HCT116 (cell line): ENCODE results near the gene ARNT2. TPM values are rescaled to one million over a fixed set of nuclear protein-coding genes. Genes with fewer than 3 reads are reported as not detected.

Source experiments
- ATAC-seq: fragments of 200-7000 bp; cut with Tn5 transposase; 2 replicates; pipeline ENCODE4 v1.9.1; 2020; ENCODE audit warnings: mild to moderate bottlenecking, moderate library complexity
- BruUV-seq: library from RNA; stranded (reverse); fragments of 400-500 nt; replicated peaks from 2 replicates; lab custom pipeline; 2021; lab: Mats Ljungman, UMichigan
- CTCF ChIA-PET: fragments of 300-600 bp; sonication (Branson Sonifier 250); formaldehyde crosslinking; loops from one replicate; lab custom pipeline; 2021; ENCODE audit warnings: antibody characterized with exemption; lab: Charles Lee
- POLR2A ChIA-PET: fragments of 300-600, 350-600 bp; sonication (Branson Sonifier 250); formaldehyde crosslinking; loops from one replicate; lab custom pipeline; 2021; ENCODE audit warnings: antibody characterized with exemption; lab: Charles Lee
- RAD21 ChIA-PET, 2 experiments: fragments of 300-600 bp; sonication (Branson Sonifier 250); formaldehyde crosslinking; loops; one replicate each; lab custom pipeline; 2023; ENCODE audit warnings: low total read pairs in 2 of 2; ENCODE audit not compliant: uncharacterized antibody in 2 of 2, unreplicated experiment in 2 of 2, low non-redundant PET in 1 of 2; lab: Charles Lee
- DNase-seq: peaks from one replicate; pipeline ENCODE4 v3.0.0-alpha.2; 2010; ENCODE audit warnings: low read depth, low spot score
- H2AFZ ChIP-seq: fragments of 200-600 bp; shearing (Covaris generic), sonication (generic); 2 replicates; pipeline ENCODE4 v1.6.1; 2017; ENCODE audit warnings: low read depth, mixed run types, mixed read lengths, antibody characterized with exemption, low read length; ENCODE audit not compliant: poor library complexity, severe bottlenecking
- H3K27ac ChIP-seq: 2 replicates; pipeline ENCODE4 v1.5.1; 2012; ENCODE audit warnings: low read depth, low read length
- H3K27me3 ChIP-seq: fragments of 200-600 bp; sonication (generic); 2 replicates; pipeline ENCODE4 v1.6.1; 2016; ENCODE audit warnings: mixed run types, low read length, mixed read lengths; ENCODE audit not compliant: insufficient read depth
- H3K36me3 ChIP-seq, 2 experiments: fragments of 200-500 bp in 1 of 2; fragments of 200-600 bp in 1 of 2; sonication (Bioruptor generic) in 1 of 2; sonication (generic) in 1 of 2; 2 replicates each; pipeline versions ENCODE4 v1.5.1 to v1.6.1; 2014 to 2016; ENCODE audit warnings: low read length in 2 of 2, inconsistent platforms in 1 of 2, mixed read lengths in 1 of 2, mixed run types in 1 of 2; ENCODE audit not compliant: insufficient read depth in 2 of 2, control insufficient read depth in 1 of 2
- H3K4me1 ChIP-seq, 2 experiments: fragments of 200-600 bp in 1 of 2; sonication (generic) in 1 of 2; 2 replicates each; pipeline versions ENCODE4 v1.5.1 to v1.6.1; 2012 to 2017; ENCODE audit warnings: low read length in 2 of 2, inconsistent platforms in 1 of 2, mild to moderate bottlenecking in 1 of 2, mixed read lengths in 1 of 2, mixed run types in 1 of 2, moderate library complexity in 1 of 2; ENCODE audit not compliant: insufficient read depth in 2 of 2, control insufficient read depth in 1 of 2
- H3K4me2 ChIP-seq: fragments of 200-600 bp; sonication (generic); 2 replicates; pipeline ENCODE4 v1.6.1; 2017; ENCODE audit warnings: mixed run types, low read length, mixed read lengths
- H3K4me3 ChIP-seq, 2 experiments: fragments of 200-600 bp in 1 of 2; sonication (generic) in 1 of 2; replicated peaks in 1 of 2; 2 replicates each; pipeline ENCODE4 v1.5.1; 2011 to 2016; ENCODE audit warnings: low read length in 2 of 2, control low read depth in 1 of 2, low read depth in 1 of 2, mild to moderate bottlenecking in 1 of 2, mixed read lengths in 1 of 2, mixed run types in 1 of 2
- H3K79me2 ChIP-seq: fragments of 200-600 bp; sonication (generic); 2 replicates; pipeline ENCODE4 v1.6.1; 2017; ENCODE audit warnings: mild to moderate bottlenecking, mixed run types, low read length, moderate library complexity, mixed read lengths; ENCODE audit not compliant: insufficient read depth
- H3K9ac ChIP-seq: fragments of 200-600 bp; sonication (generic); 2 replicates; pipeline ENCODE4 v1.6.1; 2016; ENCODE audit warnings: low read length, mixed read lengths
- H3K9me2 ChIP-seq: fragments of 200-600 bp; sonication (generic), shearing (Covaris generic); 2 replicates; pipeline ENCODE4 v1.6.1; 2017; ENCODE audit warnings: mixed run types, mild to moderate bottlenecking, moderate library complexity; ENCODE audit not compliant: insufficient read depth
- H3K9me3 ChIP-seq, 2 experiments: fragments of 200-500 bp in 1 of 2; fragments of 200-600 bp in 1 of 2; sonication (Bioruptor generic) in 1 of 2; sonication (generic) in 1 of 2; 2 replicates each; pipeline ENCODE4 v1.6.1; 2014 to 2017; ENCODE audit warnings: low read length in 2 of 2, mixed read lengths in 2 of 2, inconsistent platforms in 1 of 2, low read depth in 1 of 2, mild to moderate bottlenecking in 1 of 2, mixed run types in 1 of 2, moderate library complexity in 1 of 2; ENCODE audit not compliant: control insufficient read depth in 1 of 2, insufficient read depth in 1 of 2
- H4K20me1 ChIP-seq: fragments of 200-600 bp; sonication (generic), shearing (Covaris generic); 2 replicates; pipeline ENCODE4 v1.6.1; 2017; ENCODE audit warnings: mixed run types, mild to moderate bottlenecking, moderate library complexity; ENCODE audit not compliant: insufficient read depth
- ATF3 ChIP-seq: IDR thresholded peaks from 2 replicates; pipeline ENCODE4 v1.6.1; 2012
- CBX3 ChIP-seq: IDR thresholded peaks from 2 replicates; pipeline ENCODE4 v1.6.1; 2012; ENCODE audit warnings: low read depth
- CEBPB ChIP-seq: IDR thresholded peaks from 2 replicates; pipeline ENCODE4 v1.6.1; 2012; ENCODE audit warnings: low read depth
- CTCF ChIP-seq, 3 experiments: fragments of 200-600 bp in 1 of 3; sonication (generic) in 1 of 3; IDR thresholded peaks in 2 of 3; conservative IDR thresholded peaks in 1 of 3; 2 replicates each; pipeline ENCODE4 v1.5.1; 2012 to 2017; ENCODE audit warnings: low read depth in 2 of 3, low read length in 2 of 3, antibody characterized with exemption in 1 of 3, borderline replicate concordance in 1 of 3, control low read depth in 1 of 3, mild to moderate bottlenecking in 1 of 3, mixed read lengths in 1 of 3, mixed run types in 1 of 3, moderate library complexity in 1 of 3; ENCODE audit not compliant: insufficient read depth in 1 of 3
- EGR1 ChIP-seq: IDR thresholded peaks from 2 replicates; pipeline ENCODE4 v1.6.1; 2012; ENCODE audit warnings: low read depth
- ELF1 ChIP-seq: IDR thresholded peaks from 2 replicates; pipeline ENCODE4 v1.6.1; 2012; ENCODE audit warnings: low read depth, borderline replicate concordance
- EZH2 ChIP-seq: fragments of 200-600 bp; sonication (generic); IDR thresholded peaks from 2 replicates; pipeline ENCODE4 v1.6.1; 2017; ENCODE audit warnings: antibody characterized with exemption, mixed run types
- MAX ChIP-seq: IDR thresholded peaks from 2 replicates; pipeline ENCODE4 v1.6.1; 2012
- REST ChIP-seq: IDR thresholded peaks from 2 replicates; pipeline ENCODE4 v1.6.1; 2012; ENCODE audit warnings: low read depth
- SIN3A ChIP-seq: IDR thresholded peaks from 2 replicates; pipeline ENCODE4 v1.6.1; 2012; ENCODE audit warnings: low read depth
- ZBTB33 ChIP-seq: IDR thresholded peaks from 2 replicates; pipeline ENCODE4 v1.6.1; 2011; ENCODE audit warnings: mild to moderate bottlenecking, low read length, moderate library complexity; ENCODE audit not compliant: insufficient replicate concordance; ENCODE audit errors: extremely low read depth
- ZFX ChIP-seq: fragments of 450-650 bp; IDR thresholded peaks from 2 replicates; pipeline ENCODE4 v1.6.1; 2017
- ZNF274 ChIP-seq: fragments of 200-500 bp; sonication (Bioruptor generic); IDR thresholded peaks from 2 replicates; pipeline ENCODE4 v1.6.1; 2014; ENCODE audit warnings: mild to moderate bottlenecking, low read depth, low read length, inconsistent platforms
- intact Hi-C: fragments of 100-400 bp; cut with micrococcal nuclease; formaldehyde crosslinking; loops from 2 replicates; pipeline ENCODE4 v1.10.0; 2022
- total RNA-seq: library from RNA; stranded (reverse); gene quantifications from one replicate; pipeline ENCODE4 v1.2.1, GENCODE V29; 2021; ENCODE audit not compliant: unreplicated experiment

Gene ARNT2
- total RNA-seq, 1 experiment from 2014 or later, result 3.0 TPM

GRCh38 chr15:80467311-80467714, 63.1 kb downstream of the ARNT2 start:
- H2AFZ ChIP-seq, result no peak overlapping the region
- H3K27me3 ChIP-seq, result no peaks in the 10 kb centered on the region
- ChIA-PET CTCF (no interaction called here), POLR2A (no interaction called here), RAD21 (no interaction called here)
- ATAC-seq, result no peak
- H3K9me2 ChIP-seq, result no peaks in the 10 kb centered on the region
- H3K79me2 ChIP-seq, result no peaks in the 10 kb centered on the region
- intact Hi-C loops, result no loop called here
- H3K9ac ChIP-seq, result no peak overlapping the region
- no peaks in the 10 kb centered on the region for H3K4me1 ChIP-seq
- H3K36me3 ChIP-seq, result no peaks in the 10 kb centered on the region; a peak in 1 of 4 replicates
- H3K27ac ChIP-seq, result no peak overlapping the region
- no peaks in the 10 kb centered on the region for H4K20me1 ChIP-seq
- DNase-seq, result no peak
- TF ChIP-seq CBX3 (no peak), ATF3 (no peak), ZNF274 (no peak), EGR1 (no peak), CEBPB (no peak), ELF1 (no peak)
- BruUV-seq, result no TSS peak
- H3K9me3 ChIP-seq, result no peaks in the 10 kb centered on the region
- no peak overlapping the region for H3K4me2 ChIP-seq
- no peak overlapping the region for H3K4me3 ChIP-seq

- ATAC-seq (no peak), DNase-seq (no peak)
- no peaks in the 10 kb centered on the region for H3K4me1 ChIP-seq
- ChIA-PET RAD21 (no interaction called here), CTCF (no interaction called here), POLR2A (no interaction called here)
- H3K79me2 ChIP-seq, result no peaks in the 10 kb centered on the region
- H3K27me3 ChIP-seq, result no peaks in the 10 kb centered on the region
- no peaks in the 10 kb centered on the region; a peak in 1 of 4 replicates for H3K36me3 ChIP-seq
- no peak overlapping the region for H3K4me3 ChIP-seq
- no peaks in the 10 kb centered on the region for H4K20me1 ChIP-seq
- H3K9me2 ChIP-seq, result no peaks in the 10 kb centered on the region
- no peak overlapping the region for H3K4me2 ChIP-seq
- no peak overlapping the region for H3K27ac ChIP-seq
- BruUV-seq, result no TSS peak
- H2AFZ ChIP-seq, result no peak overlapping the region
- H3K9ac ChIP-seq, result no peak overlapping the region
- H3K9me3 ChIP-seq, result no peaks in the 10 kb centered on the region
- intact Hi-C loops, result no loop called here
- TF ChIP-seq MAX (no peak), ZNF274 (no peak), CTCF (IDR thresholded peaks at IDR 0.05 in 2 of 3, conservative IDR thresholded peaks at IDR 0.05 in 1 of 3; ENCODE audit: borderline replicate concordance in 1 of 3, insufficient read depth in 1 of 3, low read depth in 2 of 3, low read length in 2 of 3) (no peak), ZBTB33 (no peak), ELF1 (no peak), CEBPB (no peak), ZFX (no peak), REST (no peak), EZH2 (no peak), SIN3A (no peak)
Observed at GRCh38 chr15:80468796-80469195, 64.6 kb downstream of the ARNT2 start.
